Measurements from ENCODE around the gene KCMF1.
A peak's percentile ranks its signal among the peaks of the same experiment; 100 is the strongest.

Gene KCMF1

GRCh38 chr2:85066006-85066740 lies 95.2 kb downstream of the KCMF1 start:
- no peak for DNase-seq (ENCODE audit: low spot score)
- in situ Hi-C loops (cut with MboI; ENCODE audit: low pct_unique_long_range_greater_than_20kb, low sequenced_read_pairs, unreplicated experiment), result loop anchor here (25.0 kb wide), 1 partner anchor 221 kb away; no protein-coding TSS in a partner anchor
- no peak for TF ChIP-seq CTCF (IDR thresholded peaks at IDR 0.05; ENCODE audit: extremely low read depth, insufficient read depth, missing control alignments)

DNA sequence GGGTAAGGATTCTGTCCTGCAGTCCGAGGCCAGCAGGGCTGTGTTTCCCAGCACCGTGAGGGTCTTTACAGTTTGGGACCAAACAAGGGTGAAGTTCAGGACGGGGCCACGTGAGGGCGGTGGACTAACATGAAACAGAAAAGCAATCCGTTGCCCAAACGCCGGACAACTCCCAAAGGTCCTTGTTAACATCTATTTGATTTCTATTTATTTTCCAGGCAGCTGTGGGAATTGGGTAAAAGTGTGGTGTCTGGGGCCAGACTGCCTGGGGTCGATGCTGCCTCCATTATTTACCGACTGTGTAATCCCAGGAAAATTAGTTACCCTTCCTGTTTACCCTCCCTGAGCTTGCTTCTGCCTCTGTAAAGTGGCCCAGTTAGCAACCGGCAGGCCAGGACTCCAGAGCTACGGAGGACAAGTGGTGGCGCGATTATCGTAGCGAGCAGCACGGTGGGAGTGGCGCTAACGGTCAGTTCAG lies 96.0 kb downstream of the KCMF1 start:
- peak; percentile 64 for DNase-seq (ENCODE audit: low spot score)
- in situ Hi-C loops (cut with MboI; ENCODE audit: low pct_unique_long_range_greater_than_20kb, low sequenced_read_pairs, unreplicated experiment), result loop anchor here (25.0 kb wide), 1 partner anchor 220 kb away; no protein-coding TSS in a partner anchor
- TF ChIP-seq CTCF (IDR thresholded peaks at IDR 0.05; ENCODE audit: extremely low read depth, insufficient read depth, missing control alignments), result peak; percentile 61

- in situ Hi-C loops (cut with MboI; ENCODE audit: low pct_unique_long_range_greater_than_20kb, low sequenced_read_pairs, unreplicated experiment), result loop anchor here (25.0 kb wide), 1 partner anchor 216 kb away; no protein-coding TSS in a partner anchor
- no peak for DNase-seq (ENCODE audit: low spot score)
- no peak for TF ChIP-seq CTCF (IDR thresholded peaks at IDR 0.05; ENCODE audit: extremely low read depth, insufficient read depth, missing control alignments)
Observed at GRCh38 chr2:85071096-85071495, 100.1 kb downstream of the KCMF1 start.

DNA sequence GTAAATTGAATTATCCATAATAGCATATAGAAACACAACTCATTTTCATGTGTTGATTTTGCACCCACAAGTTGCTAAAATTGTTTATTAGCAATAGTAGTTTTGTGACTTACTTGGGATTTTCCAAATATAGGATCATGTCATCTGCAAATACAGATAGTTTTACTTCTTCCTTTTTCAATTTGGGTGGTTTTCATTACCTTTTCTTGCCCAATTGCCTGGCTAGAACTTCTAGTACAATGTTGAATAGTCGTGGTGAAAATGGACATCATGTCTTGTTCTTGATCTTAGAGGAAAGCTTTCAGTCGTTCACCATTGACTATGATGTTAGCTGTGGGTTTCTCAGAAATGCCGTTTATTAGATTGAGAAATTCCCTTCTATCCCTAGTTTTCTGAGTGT lies 102.1 kb downstream of the KCMF1 start:
- in situ Hi-C loops (cut with MboI; ENCODE audit: low pct_unique_long_range_greater_than_20kb, low sequenced_read_pairs, unreplicated experiment), result loop anchor here (25.0 kb wide), 1 partner anchor 214 kb away; no protein-coding TSS in a partner anchor
- TF ChIP-seq CTCF (IDR thresholded peaks at IDR 0.05; ENCODE audit: extremely low read depth, insufficient read depth, missing control alignments), result no peak
- no peak for DNase-seq (ENCODE audit: low spot score)

- in situ Hi-C loops (cut with MboI; ENCODE audit: low pct_unique_long_range_greater_than_20kb, low sequenced_read_pairs, unreplicated experiment), result no loop called here
- no peak for DNase-seq (ENCODE audit: low spot score)
- no peak for TF ChIP-seq CTCF (IDR thresholded peaks at IDR 0.05; ENCODE audit: extremely low read depth, insufficient read depth, missing control alignments)
Observed at GRCh38 chr2:85076618-85077274, 105.8 kb downstream of the KCMF1 start.

GRCh38 chr2:85077859-85078419 lies 107.0 kb downstream of the KCMF1 start:
- in situ Hi-C loops (cut with MboI; ENCODE audit: low pct_unique_long_range_greater_than_20kb, low sequenced_read_pairs, unreplicated experiment), result no loop called here
- no peak for DNase-seq (ENCODE audit: low spot score)
- TF ChIP-seq CTCF (IDR thresholded peaks at IDR 0.05; ENCODE audit: extremely low read depth, insufficient read depth, missing control alignments), result no peak

Measured in GM13977 (cell line).